GM23248 (cell line): ENCODE results near the gene APOD.

Experiments used
- EZH2 ChIP-seq: fragments of 200-600 bp; sonication (generic); IDR thresholded peaks from 2 replicates; pipeline ENCODE4 v1.6.1; 2018; ENCODE audit warnings: antibody characterized with exemption, mild to moderate bottlenecking; ENCODE audit not compliant: insufficient read depth, poor library complexity, severe bottlenecking
- EZH2phosphoT487 ChIP-seq: fragments of 200-600 bp; sonication (generic); IDR thresholded peaks from 2 replicates; pipeline ENCODE4 v1.6.1; 2018; ENCODE audit warnings: antibody characterized with exemption, moderate library complexity, mild to moderate bottlenecking, low read depth; ENCODE audit not compliant: insufficient read depth

- TF ChIP-seq EZH2 = no peak
- TF ChIP-seq EZH2phosphoT487 = no peak
Measured at GRCh38 chr3:195580744-195581443, 2.8 kb downstream of the APOD start.
